ENCODE data around the gene CCDC183.
"Not testable (repeated sequence)": the region's sequence is repeated elsewhere in the genome, so short reads cannot be mapped to it uniquely, and the experiment has no call there.

Gene CCDC183

GRCh38 chr9:136796238-136796774 lies at the start of gene CCDC183:
Gene CCDC183, plus strand, starts transcription at chr9:136796338. Its CDS starts 60 bp downstream, at chr9:136796398.
- no peak within 1 kb of the TSS for H3K4me3 Mint-ChIP-seq

GRCh38 chr9:136746621-136747020 lies 49.5 kb upstream of the CCDC183 start:
- no peak overlapping the region for H3K27ac Mint-ChIP-seq
- H3K9me3 Mint-ChIP-seq: peaks cover 3% of the 10 kb centered on the region
- H3K27me3 Mint-ChIP-seq: peaks cover 2% of the 10 kb centered on the region
- no peak overlapping the region for H3K4me3 Mint-ChIP-seq
- H3K4me1 Mint-ChIP-seq (ENCODE audit: low read depth): peaks cover 26% of the 10 kb centered on the region
- peaks cover 4% of the 10 kb centered on the region for H3K36me3 Mint-ChIP-seq (ENCODE audit: low read depth)

More at GRCh38 chr9:136796238-136796774, at the start of gene CCDC183:
- Mint-ChIP-seq H3K4me1 (ENCODE audit: low read depth) (peaks cover 24% of the 10 kb centered on the region), H3K36me3 (ENCODE audit: low read depth) (no peaks in the 10 kb centered on the region), H3K27me3 (peaks cover 19% of the 10 kb centered on the region), H3K27ac (no peak within 1 kb of the TSS), H3K9me3 (no peaks in the 10 kb centered on the region)

- H3K4me1 Mint-ChIP-seq (ENCODE audit: low read depth): peaks cover 22% of the 10 kb centered on the region
- peaks cover 9% of the 10 kb centered on the region for H3K9me3 Mint-ChIP-seq
- H3K27me3 Mint-ChIP-seq: peaks cover 8% of the 10 kb centered on the region
- no peak overlapping the region for H3K27ac Mint-ChIP-seq
- H3K4me3 Mint-ChIP-seq: no peak overlapping the region
- H3K36me3 Mint-ChIP-seq (ENCODE audit: low read depth): peaks cover 9% of the 10 kb centered on the region
Observed at GRCh38 chr9:136747161-136748060, 48.7 kb upstream of the CCDC183 start.

GRCh38 chr9:136748201-136748600 lies 47.9 kb upstream of the CCDC183 start, which contains the start of gene LCN6:
Gene LCN6, minus strand, starts transcription at chr9:136748525. Its CDS starts 42 bp downstream, at chr9:136748483.
- H3K4me1 Mint-ChIP-seq (ENCODE audit: low read depth): peaks cover 22% of the 10 kb centered on the region

GRCh38 chr9:136748666-136749611 lies 47.2 kb upstream of the CCDC183 start:
- H3K27ac Mint-ChIP-seq: no peak overlapping the region
- no peak overlapping the region for H3K4me3 Mint-ChIP-seq
- H3K27me3 Mint-ChIP-seq: peaks cover 12% of the 10 kb centered on the region
- H3K9me3 Mint-ChIP-seq: peaks cover 15% of the 10 kb centered on the region
- H3K36me3 Mint-ChIP-seq (ENCODE audit: low read depth): peaks cover 11% of the 10 kb centered on the region
- peaks cover 22% of the 10 kb centered on the region for H3K4me1 Mint-ChIP-seq (ENCODE audit: low read depth)

More at GRCh38 chr9:136748201-136748600, 47.9 kb upstream of the CCDC183 start, which contains the start of gene LCN6:
- peaks cover 11% of the 10 kb centered on the region for H3K36me3 Mint-ChIP-seq (ENCODE audit: low read depth)
- peaks cover 15% of the 10 kb centered on the region for H3K9me3 Mint-ChIP-seq
- H3K4me3 Mint-ChIP-seq: no peak within 1 kb of the TSS
- no peak within 1 kb of the TSS for H3K27ac Mint-ChIP-seq
- H3K27me3 Mint-ChIP-seq: peaks cover 12% of the 10 kb centered on the region

- Mint-ChIP-seq H3K4me3 (no peak overlapping the region), H3K4me1 (ENCODE audit: low read depth) (peaks cover 22% of the 10 kb centered on the region), H3K9me3 (peaks cover 15% of the 10 kb centered on the region), H3K36me3 (ENCODE audit: low read depth) (peaks cover 11% of the 10 kb centered on the region), H3K27me3 (peaks cover 12% of the 10 kb centered on the region), H3K27ac (no peak overlapping the region)
Observed at GRCh38 chr9:136750526-136750925, 45.6 kb upstream of the CCDC183 start.

- peaks cover 22% of the 10 kb centered on the region for H3K4me1 Mint-ChIP-seq (ENCODE audit: low read depth)
- peaks cover 11% of the 10 kb centered on the region for H3K36me3 Mint-ChIP-seq (ENCODE audit: low read depth)
- no peak overlapping the region for H3K27ac Mint-ChIP-seq
- H3K4me3 Mint-ChIP-seq: no peak overlapping the region
- H3K27me3 Mint-ChIP-seq: peaks cover 15% of the 10 kb centered on the region
- peaks cover 15% of the 10 kb centered on the region for H3K9me3 Mint-ChIP-seq
Observed at GRCh38 chr9:136751244-136751643, 44.9 kb upstream of the CCDC183 start.

GRCh38 chr9:136751814-136752213 lies 44.3 kb upstream of the CCDC183 start:
- Mint-ChIP-seq H3K36me3 (ENCODE audit: low read depth) (peaks cover 11% of the 10 kb centered on the region), H3K4me3 (no peak overlapping the region), H3K27ac (no peak overlapping the region), H3K4me1 (ENCODE audit: low read depth) (peaks cover 22% of the 10 kb centered on the region), H3K27me3 (peaks cover 15% of the 10 kb centered on the region), H3K9me3 (peaks cover 15% of the 10 kb centered on the region)

- peaks cover 17% of the 10 kb centered on the region for H3K4me1 Mint-ChIP-seq (ENCODE audit: low read depth)
Observed at GRCh38 chr9:136753371-136754058, 42.6 kb upstream of the CCDC183 start.

GRCh38 chr9:136754059-136754572 lies 42.0 kb upstream of the CCDC183 start:
- Mint-ChIP-seq H3K36me3 (ENCODE audit: low read depth) (peaks cover 11% of the 10 kb centered on the region), H3K9me3 (peaks cover 15% of the 10 kb centered on the region), H3K4me3 (no peak overlapping the region)

More at GRCh38 chr9:136753371-136754058, 42.6 kb upstream of the CCDC183 start:
- H3K27ac Mint-ChIP-seq: no peak overlapping the region
- peaks cover 11% of the 10 kb centered on the region for H3K36me3 Mint-ChIP-seq (ENCODE audit: low read depth)
- no peak overlapping the region for H3K4me3 Mint-ChIP-seq
- peaks cover 15% of the 10 kb centered on the region for H3K9me3 Mint-ChIP-seq
- peaks cover 15% of the 10 kb centered on the region for H3K27me3 Mint-ChIP-seq

GRCh38 chr9:136754626-136755301 lies 41.4 kb upstream of the CCDC183 start:
- H3K4me1 Mint-ChIP-seq (ENCODE audit: low read depth): peaks cover 11% of the 10 kb centered on the region
- no peak overlapping the region for H3K27ac Mint-ChIP-seq
- H3K9me3 Mint-ChIP-seq: peaks cover 15% of the 10 kb centered on the region
- H3K36me3 Mint-ChIP-seq (ENCODE audit: low read depth): peaks cover 11% of the 10 kb centered on the region
- H3K4me3 Mint-ChIP-seq: no peak overlapping the region
- peaks cover 15% of the 10 kb centered on the region for H3K27me3 Mint-ChIP-seq

More at GRCh38 chr9:136754059-136754572, 42.0 kb upstream of the CCDC183 start:
- peaks cover 17% of the 10 kb centered on the region for H3K4me1 Mint-ChIP-seq (ENCODE audit: low read depth)
- H3K27ac Mint-ChIP-seq: no peak overlapping the region
- peaks cover 15% of the 10 kb centered on the region for H3K27me3 Mint-ChIP-seq

- peaks cover 15% of the 10 kb centered on the region for H3K9me3 Mint-ChIP-seq
- peaks cover 15% of the 10 kb centered on the region for H3K27me3 Mint-ChIP-seq
- H3K36me3 Mint-ChIP-seq (ENCODE audit: low read depth): peaks cover 11% of the 10 kb centered on the region
- not testable (repeated sequence) for H3K4me3 Mint-ChIP-seq; H3K4me1 Mint-ChIP-seq (ENCODE audit: low read depth); H3K27ac Mint-ChIP-seq
Observed at GRCh38 chr9:136755302-136756133, 40.6 kb upstream of the CCDC183 start.

- Mint-ChIP-seq H3K4me1 (ENCODE audit: low read depth) (peaks cover 4% of the 10 kb centered on the region), H3K27me3 (peaks cover 15% of the 10 kb centered on the region)
Observed at GRCh38 chr9:136756134-136756438, 40.1 kb upstream of the CCDC183 start.

More at GRCh38 chr9:136756134-136756438, 40.1 kb upstream of the CCDC183 start:
- peaks cover 11% of the 10 kb centered on the region for H3K36me3 Mint-ChIP-seq (ENCODE audit: low read depth)
- H3K27ac Mint-ChIP-seq: no peak overlapping the region
- peaks cover 15% of the 10 kb centered on the region for H3K9me3 Mint-ChIP-seq
- no peak overlapping the region for H3K4me3 Mint-ChIP-seq

Data from stimulated activated naive CD8-positive, alpha-beta T cell treated with anti-CD3 and anti-CD28 coated beads, Interleukin-15, Interleukin-2, amounts not matched to agents 100 ng/mL and 50 ng/mL, for 24 hours (primary cell).